ENCODE results near the gene LNPK. TPM values are rescaled to one million over a fixed set of nuclear protein-coding genes. Genes with fewer than 3 reads are reported as not detected.

The LNPK gene
- total RNA-seq, 1 donor from 2014 or later: 12.5 TPM

DNA sequence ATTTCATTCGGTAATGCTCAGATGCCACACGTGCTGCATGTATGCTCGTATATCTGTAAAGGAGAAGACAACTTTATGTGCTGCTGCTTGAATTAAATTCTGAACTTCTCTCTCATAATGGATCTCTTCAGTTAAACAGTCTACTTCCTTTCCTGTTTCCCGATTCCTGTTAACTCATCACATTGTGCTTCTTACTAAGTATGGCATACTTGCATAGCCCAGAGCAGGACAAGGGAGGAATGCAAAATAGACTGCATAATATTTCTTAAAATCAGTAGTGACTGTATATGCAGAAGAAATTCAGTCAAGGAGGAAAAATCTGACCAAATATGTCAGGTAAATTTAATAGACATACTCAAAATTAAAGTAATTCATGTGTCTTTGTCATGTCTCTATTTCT lies 23.9 kb upstream of the LNPK start:
- DNase-seq (ENCODE audit: low spot score): no peak
- TF ChIP-seq, protein P1, sequence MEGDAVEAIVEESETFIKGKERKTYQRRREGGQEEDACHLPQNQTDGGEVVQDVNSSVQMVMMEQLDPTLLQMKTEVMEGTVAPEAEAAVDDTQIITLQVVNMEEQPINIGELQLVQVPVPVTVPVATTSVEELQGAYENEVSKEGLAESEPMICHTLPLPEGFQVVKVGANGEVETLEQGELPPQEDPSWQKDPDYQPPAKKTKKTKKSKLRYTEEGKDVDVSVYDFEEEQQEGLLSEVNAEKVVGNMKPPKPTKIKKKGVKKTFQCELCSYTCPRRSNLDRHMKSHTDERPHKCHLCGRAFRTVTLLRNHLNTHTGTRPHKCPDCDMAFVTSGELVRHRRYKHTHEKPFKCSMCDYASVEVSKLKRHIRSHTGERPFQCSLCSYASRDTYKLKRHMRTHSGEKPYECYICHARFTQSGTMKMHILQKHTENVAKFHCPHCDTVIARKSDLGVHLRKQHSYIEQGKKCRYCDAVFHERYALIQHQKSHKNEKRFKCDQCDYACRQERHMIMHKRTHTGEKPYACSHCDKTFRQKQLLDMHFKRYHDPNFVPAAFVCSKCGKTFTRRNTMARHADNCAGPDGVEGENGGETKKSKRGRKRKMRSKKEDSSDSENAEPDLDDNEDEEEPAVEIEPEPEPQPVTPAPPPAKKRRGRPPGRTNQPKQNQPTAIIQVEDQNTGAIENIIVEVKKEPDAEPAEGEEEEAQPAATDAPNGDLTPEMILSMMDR (IDR thresholded peaks at IDR 0.05; ENCODE audit: unreplicated experiment): no peak

DNA sequence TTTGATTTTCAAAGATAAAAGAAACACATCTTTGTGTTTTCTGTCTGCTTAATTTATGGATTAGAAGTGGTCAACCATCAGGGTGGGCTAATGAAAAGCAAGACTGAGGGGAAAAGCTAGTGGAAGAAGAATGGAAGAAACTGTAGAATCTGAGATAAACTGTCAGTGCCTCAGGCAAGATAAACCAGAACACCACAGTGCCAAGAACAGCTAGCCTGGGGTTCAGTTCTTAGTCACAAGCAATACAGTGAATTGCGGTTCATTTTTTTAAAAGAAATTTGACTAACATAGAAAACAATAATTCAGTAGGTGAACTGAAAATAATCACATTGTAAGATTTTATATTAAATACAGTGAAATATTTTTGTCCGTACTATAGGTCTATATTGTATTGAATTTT lies 22.0 kb upstream of the LNPK start:
- H3K36me3 Mint-ChIP-seq (ENCODE audit: low read depth, unreplicated experiment): no peaks in the 10 kb centered on the region
- H3K27me3 Mint-ChIP-seq (ENCODE audit: unreplicated experiment): no peaks in the 10 kb centered on the region
- no peaks in the 10 kb centered on the region for H3K9me3 Mint-ChIP-seq (ENCODE audit: unreplicated experiment)
- DNase-seq (ENCODE audit: low spot score): no peak
- H3K4me1 Mint-ChIP-seq (ENCODE audit: unreplicated experiment): peaks cover 3% of the 10 kb centered on the region
- TF ChIP-seq, protein P1 (IDR thresholded peaks at IDR 0.05; ENCODE audit: unreplicated experiment): no peak
- no peak overlapping the region for H3K4me3 Mint-ChIP-seq (ENCODE audit: unreplicated experiment)
- no peak overlapping the region for H3K27ac Mint-ChIP-seq (ENCODE audit: unreplicated experiment)

More for the DNA sequence above, 23.9 kb upstream of the LNPK start:
- no peak overlapping the region for H3K4me3 Mint-ChIP-seq (ENCODE audit: unreplicated experiment)
- no peaks in the 10 kb centered on the region for H3K9me3 Mint-ChIP-seq (ENCODE audit: unreplicated experiment)
- peaks cover 3% of the 10 kb centered on the region for H3K4me1 Mint-ChIP-seq (ENCODE audit: unreplicated experiment)
- no peaks in the 10 kb centered on the region for H3K27me3 Mint-ChIP-seq (ENCODE audit: unreplicated experiment)
- no peak overlapping the region for H3K27ac Mint-ChIP-seq (ENCODE audit: unreplicated experiment)
- H3K36me3 Mint-ChIP-seq (ENCODE audit: low read depth, unreplicated experiment): no peaks in the 10 kb centered on the region

- no peaks in the 10 kb centered on the region for H3K9me3 Mint-ChIP-seq (ENCODE audit: unreplicated experiment)
- no peak overlapping the region for H3K27ac Mint-ChIP-seq (ENCODE audit: unreplicated experiment)
- peaks cover 3% of the 10 kb centered on the region for H3K4me1 Mint-ChIP-seq (ENCODE audit: unreplicated experiment)
- TF ChIP-seq, protein P1 (IDR thresholded peaks at IDR 0.05; ENCODE audit: unreplicated experiment): no peak
- no peaks in the 10 kb centered on the region for H3K27me3 Mint-ChIP-seq (ENCODE audit: unreplicated experiment)
- DNase-seq (ENCODE audit: low spot score): no peak
- no peaks in the 10 kb centered on the region for H3K36me3 Mint-ChIP-seq (ENCODE audit: low read depth, unreplicated experiment)
- no peak overlapping the region for H3K4me3 Mint-ChIP-seq (ENCODE audit: unreplicated experiment)
Observed at GRCh38 chr2:176022048-176022447, 20.0 kb upstream of the LNPK start.

DNA sequence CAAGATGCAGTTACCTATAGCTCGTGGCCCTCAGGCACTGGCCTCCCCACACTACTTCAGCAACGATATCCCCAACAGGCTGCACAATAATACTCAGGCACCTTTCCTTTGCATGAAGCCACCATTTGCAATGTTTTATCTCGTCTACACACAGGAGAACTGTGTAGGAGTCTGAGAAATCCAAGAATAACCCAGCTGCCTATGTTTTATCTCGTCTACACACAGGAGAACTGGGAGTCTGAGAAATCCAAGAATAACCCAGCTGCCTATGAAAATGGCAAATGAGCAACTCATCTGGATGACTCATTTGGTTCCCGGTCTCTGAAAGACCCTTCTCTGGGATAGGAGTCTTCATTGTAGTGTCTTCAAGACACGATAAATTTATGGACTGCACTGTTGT lies 18.3 kb upstream of the LNPK start:
- no peaks in the 10 kb centered on the region for H3K9me3 Mint-ChIP-seq (ENCODE audit: unreplicated experiment)
- H3K4me3 Mint-ChIP-seq (ENCODE audit: unreplicated experiment): no peak overlapping the region
- no peak overlapping the region for H3K27ac Mint-ChIP-seq (ENCODE audit: unreplicated experiment)
- TF ChIP-seq, protein P1 (IDR thresholded peaks at IDR 0.05; ENCODE audit: unreplicated experiment): no peak
- H3K4me1 Mint-ChIP-seq (ENCODE audit: unreplicated experiment): no peaks in the 10 kb centered on the region
- DNase-seq (ENCODE audit: low spot score): no peak
- H3K27me3 Mint-ChIP-seq (ENCODE audit: unreplicated experiment): no peaks in the 10 kb centered on the region
- no peaks in the 10 kb centered on the region for H3K36me3 Mint-ChIP-seq (ENCODE audit: low read depth, unreplicated experiment)

DNA sequence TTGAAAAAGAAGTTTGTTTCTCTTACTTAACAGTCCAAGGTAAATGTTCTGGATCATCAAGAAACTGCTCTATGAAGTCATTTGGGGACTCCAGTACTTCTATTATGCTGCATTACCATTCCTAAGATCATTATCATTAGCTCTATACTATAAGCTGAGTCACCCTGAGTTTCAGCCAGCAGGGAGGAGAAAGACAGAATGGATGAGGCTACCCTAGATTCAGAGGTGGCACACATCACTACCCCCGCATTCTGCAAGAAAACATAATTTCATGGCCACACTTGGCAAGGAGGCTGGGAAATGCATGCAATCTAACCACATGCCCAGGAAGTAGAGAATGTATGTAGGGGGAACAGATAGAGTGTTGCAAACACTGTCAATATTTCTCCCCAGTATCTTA lies 16.6 kb upstream of the LNPK start:
- Mint-ChIP-seq H3K27me3 (ENCODE audit: unreplicated experiment) (no peaks in the 10 kb centered on the region), H3K4me3 (ENCODE audit: unreplicated experiment) (no peak overlapping the region), H3K4me1 (ENCODE audit: unreplicated experiment) (no peaks in the 10 kb centered on the region), H3K9me3 (ENCODE audit: unreplicated experiment) (no peaks in the 10 kb centered on the region), H3K27ac (ENCODE audit: unreplicated experiment) (no peak overlapping the region), H3K36me3 (ENCODE audit: low read depth, unreplicated experiment) (no peaks in the 10 kb centered on the region)
- TF ChIP-seq, protein P1 (IDR thresholded peaks at IDR 0.05; ENCODE audit: unreplicated experiment): no peak
- DNase-seq (ENCODE audit: low spot score): no peak

Data from endothelial cell (in vitro differentiated cells).